Mesendoderm (in vitro differentiated cells): ENCODE data around the gene ST7.
A peak's percentile ranks its signal among the peaks of the same experiment; 100 is the strongest.

Source experiments
- DNase-seq: peaks from one replicate; pipeline ENCODE4 v3.0.0; 2013
- H2AK5ac ChIP-seq: 2 replicates; pipeline ENCODE4 v1.6.1; 2013; ENCODE audit warnings: low read length, inconsistent platforms
- H2BK120ac ChIP-seq: 2 replicates; pipeline ENCODE4 v1.6.1; 2013; ENCODE audit warnings: low read depth, mild to moderate bottlenecking, low read length, moderate library complexity, mixed read lengths
- H2BK15ac ChIP-seq: replicated peaks from 2 replicates; pipeline ENCODE4 v1.6.1; 2013; ENCODE audit warnings: low read depth, mild to moderate bottlenecking, moderate library complexity
- H2BK5ac ChIP-seq: 2 replicates; pipeline ENCODE4 v1.6.1; 2013; ENCODE audit warnings: low read length, inconsistent platforms
- H3K18ac ChIP-seq: 2 replicates; pipeline ENCODE4 v1.6.1; 2013; ENCODE audit warnings: mild to moderate bottlenecking, low read length, mixed read lengths
- H3K23ac ChIP-seq: one replicate; pipeline ENCODE4 v1.6.1; 2013; ENCODE audit warnings: low read length
- H3K27ac ChIP-seq: 2 replicates; pipeline ENCODE4 v1.5.1; 2013; ENCODE audit warnings: low read depth, mild to moderate bottlenecking, inconsistent platforms, low read length, moderate library complexity
- H3K27me3 ChIP-seq: 2 replicates; pipeline ENCODE4 v1.6.1; 2013; ENCODE audit warnings: low read length, control low read depth, mild to moderate bottlenecking, inconsistent platforms; ENCODE audit not compliant: insufficient read depth, poor library complexity
- H3K36me3 ChIP-seq: 2 replicates; pipeline ENCODE4 v1.6.1; 2013; ENCODE audit warnings: low read length, inconsistent platforms; ENCODE audit not compliant: control insufficient read depth, insufficient read depth
- H3K4ac ChIP-seq: one replicate; pipeline ENCODE4 v1.6.1; 2013; ENCODE audit warnings: low read depth, mild to moderate bottlenecking, low read length, moderate library complexity
- H3K4me1 ChIP-seq: 2 replicates; pipeline ENCODE4 v1.6.1; 2013; ENCODE audit warnings: low read depth, low read length, inconsistent platforms; ENCODE audit not compliant: control insufficient read depth
- H3K4me2 ChIP-seq: 2 replicates; pipeline ENCODE4 v1.6.1; 2013; ENCODE audit warnings: low read length
- H3K4me3 ChIP-seq: 2 replicates; pipeline ENCODE4 v1.5.1; 2013; ENCODE audit warnings: mild to moderate bottlenecking, low read length
- H3K56ac ChIP-seq: one replicate; pipeline ENCODE4 v1.6.1; 2013; ENCODE audit warnings: low read length
- H3K79me1 ChIP-seq: 2 replicates; pipeline ENCODE4 v1.6.1; 2013; ENCODE audit warnings: low read length, inconsistent platforms
- H3K79me2 ChIP-seq: 2 replicates; pipeline ENCODE4 v1.6.1; 2013; ENCODE audit warnings: mild to moderate bottlenecking, low read length; ENCODE audit not compliant: control insufficient read depth, insufficient read depth
- H3K9ac ChIP-seq: 2 replicates; pipeline ENCODE4 v1.6.1; 2013; ENCODE audit warnings: low read length, inconsistent platforms
- H4K5ac ChIP-seq: one replicate; pipeline ENCODE4 v1.6.1; 2013; ENCODE audit warnings: low read length
- H4K8ac ChIP-seq: one replicate; pipeline ENCODE4 v1.6.1; 2013; ENCODE audit warnings: low read depth, mild to moderate bottlenecking, control low read depth, low read length, moderate library complexity
- WGBS: extraction: QIAGEN DNeasy Blood & Tissue Kit; methylation state at CpG from one replicate; pipeline ENCODE4 v1.1.7; 2013; ENCODE audit warnings: low lambda C conversion rate, missing lambda C conversion rate; ENCODE audit not compliant: insufficient coverage; ENCODE audit errors: extremely low coverage; 5-methylcytosine and 5-hydroxymethylcytosine counted together

ST7 gene

DNA sequence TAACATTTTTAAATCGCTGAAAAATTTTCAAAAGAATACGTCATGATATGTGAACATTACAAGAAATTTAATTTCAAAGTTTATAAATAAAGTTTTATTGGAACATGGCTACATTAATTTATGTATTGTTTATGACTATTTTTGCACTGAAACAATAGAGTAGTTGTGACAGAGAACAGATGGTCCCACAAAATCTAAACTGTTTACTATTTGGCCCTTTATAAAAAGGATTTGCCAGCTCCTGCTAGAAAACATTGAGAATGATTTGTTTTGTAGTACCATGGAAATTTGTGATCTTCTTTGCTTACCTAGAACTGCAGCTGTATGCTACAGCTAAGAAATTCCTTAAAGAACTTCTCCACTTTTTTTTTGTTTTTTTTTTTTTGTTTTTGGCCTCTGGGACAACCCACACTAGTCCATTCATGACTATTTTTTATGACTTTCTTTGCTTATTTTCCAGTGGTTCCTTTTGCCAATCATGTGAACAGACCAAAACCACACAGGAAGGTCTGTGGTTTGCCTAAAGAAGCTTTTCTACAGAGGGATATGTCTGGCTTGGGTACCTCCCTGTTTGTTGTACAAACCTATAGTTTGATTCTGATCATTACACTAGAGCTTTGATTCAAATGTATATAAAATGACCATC lies 55.7 kb downstream of the ST7 start:
- Histone ChIP-seq H3K9ac (no peak overlapping the region), H3K79me1 (peaks cover 2% of the 10 kb centered on the region), H2BK5ac (no peak overlapping the region), H4K5ac (no peak overlapping the region), H3K4me2 (no peak overlapping the region), H3K4me1 (peaks cover 2% of the 10 kb centered on the region), H4K8ac (no peak overlapping the region), H3K27ac (no peak overlapping the region), H2BK120ac (no peak overlapping the region), H3K27me3 (no peaks in the 10 kb centered on the region), H2AK5ac (no peak overlapping the region), H2BK15ac (no peak overlapping the region), H3K4me3 (no peak overlapping the region), H3K23ac (no peak overlapping the region), H3K36me3 (no peaks in the 10 kb centered on the region), H3K79me2 (no peaks in the 10 kb centered on the region), H3K4ac (no peak overlapping the region), H3K56ac (no peak overlapping the region), H3K18ac (no peak overlapping the region)
- no peak for DNase-seq
- WGBS = 100% methylated on average over 1 of the region's 2 CpGs

- Histone ChIP-seq H3K4me3 (no peak overlapping the region), H3K23ac (no peak overlapping the region), H2BK5ac (no peak overlapping the region), H3K79me1 (peaks cover 2% of the 10 kb centered on the region), H3K36me3 (no peaks in the 10 kb centered on the region), H3K27ac (no peak overlapping the region), H4K8ac (no peak overlapping the region), H3K4me2 (no peak overlapping the region), H4K5ac (no peak overlapping the region), H3K4ac (no peak overlapping the region), H2BK15ac (no peak overlapping the region), H3K18ac (no peak overlapping the region), H2AK5ac (no peak overlapping the region), H2BK120ac (no peak overlapping the region), H3K4me1 (peaks cover 2% of the 10 kb centered on the region), H3K9ac (no peak overlapping the region), H3K27me3 (no peaks in the 10 kb centered on the region), H3K56ac (no peak overlapping the region), H3K79me2 (no peaks in the 10 kb centered on the region)
- no peak for DNase-seq
- no CpG with 5 or more reads among the region's 3 CpGs for WGBS
Observed at GRCh38 chr7:117009705-117010361, 56.5 kb downstream of the ST7 start.

- 100% methylated on average over 2 of the region's 6 CpGs for WGBS
Observed at GRCh38 chr7:117010375-117011133, 57.3 kb downstream of the ST7 start.

GRCh38 chr7:117011419-117012260 lies 58.3 kb downstream of the ST7 start:
- Histone ChIP-seq H4K8ac (no peak overlapping the region), H3K79me1 (peaks cover 2% of the 10 kb centered on the region), H2BK5ac (no peak overlapping the region), H3K4me3 (no peak overlapping the region), H2AK5ac (no peak overlapping the region), H3K27me3 (no peaks in the 10 kb centered on the region), H4K5ac (no peak overlapping the region), H3K4me2 (no peak overlapping the region), H3K18ac (no peak overlapping the region), H3K79me2 (no peaks in the 10 kb centered on the region), H3K23ac (no peak overlapping the region), H3K27ac (no peak overlapping the region), H3K36me3 (no peaks in the 10 kb centered on the region), H3K9ac (no peak overlapping the region), H2BK15ac (no peak overlapping the region), H3K56ac (no peak overlapping the region), H2BK120ac (no peak overlapping the region), H3K4me1 (peaks cover 2% of the 10 kb centered on the region), H3K4ac (no peak overlapping the region)
- peak; percentile 14 for DNase-seq
- no CpG with 5 or more reads among the region's 6 CpGs for WGBS

More at GRCh38 chr7:117010375-117011133, 57.3 kb downstream of the ST7 start:
- Histone ChIP-seq H2BK15ac (no peak overlapping the region), H3K56ac (no peak overlapping the region), H3K27me3 (no peaks in the 10 kb centered on the region), H3K4me1 (peaks cover 2% of the 10 kb centered on the region), H2BK5ac (no peak overlapping the region), H4K5ac (no peak overlapping the region), H3K23ac (no peak overlapping the region), H3K27ac (no peak overlapping the region), H2BK120ac (no peak overlapping the region), H3K4ac (no peak overlapping the region), H3K18ac (no peak overlapping the region), H2AK5ac (no peak overlapping the region), H3K79me1 (peaks cover 2% of the 10 kb centered on the region), H3K9ac (no peak overlapping the region), H3K4me3 (no peak overlapping the region), H3K79me2 (no peaks in the 10 kb centered on the region), H4K8ac (no peak overlapping the region), H3K4me2 (no peak overlapping the region), H3K36me3 (no peaks in the 10 kb centered on the region)
- no peak for DNase-seq

- Histone ChIP-seq H4K5ac (no peak overlapping the region), H2BK5ac (no peak overlapping the region), H2BK15ac (no peak overlapping the region), H3K4me2 (no peak overlapping the region), H3K36me3 (no peaks in the 10 kb centered on the region), H3K27me3 (no peaks in the 10 kb centered on the region), H3K23ac (no peak overlapping the region), H3K56ac (no peak overlapping the region), H3K4me3 (no peak overlapping the region), H3K79me2 (no peaks in the 10 kb centered on the region), H3K18ac (no peak overlapping the region), H3K4ac (no peak overlapping the region), H3K79me1 (peaks cover 2% of the 10 kb centered on the region), H3K9ac (no peak overlapping the region), H3K27ac (no peak overlapping the region), H2AK5ac (no peak overlapping the region), H2BK120ac (no peak overlapping the region), H4K8ac (no peak overlapping the region), H3K4me1 (peaks cover 2% of the 10 kb centered on the region)
- DNase-seq = no peak
- no CpG with 5 or more reads among the region's 2 CpGs for WGBS
Observed at GRCh38 chr7:117012284-117012683, 59.0 kb downstream of the ST7 start.
